Activated T-helper 1 cell treated with anti-CD3 and anti-CD28 coated beads, Interleukin-12 subunit alpha, Interleukin-12 subunit beta, Interleukin-2, Interleukin-4 antibody, amounts not matched to agents 30 ng/mL and 10 ng/mL and 1 ng/mL, durations not matched to agents 14 hours and 24 hours and 36 hours (primary cell): ENCODE results near the gene FETUB. TPM values are rescaled to one million over a fixed set of nuclear protein-coding genes. Genes with fewer than 3 reads are reported as not detected.

Experiments
- DNase-seq: peaks from one replicate; pipeline ENCODE4 v3.0.0; 2021; ENCODE audit warnings: low spot score
- H3K27ac Mint-ChIP-seq: one replicate; pipeline ENCODE4 v1.8.0; 2021; ENCODE audit warnings: mild to moderate bottlenecking, mixed read lengths
- H3K27me3 Mint-ChIP-seq: one replicate; pipeline ENCODE4 v1.8.0; 2022; ENCODE audit warnings: mild to moderate bottlenecking, moderate library complexity, mixed read lengths; ENCODE audit not compliant: insufficient read depth
- H3K36me3 Mint-ChIP-seq: one replicate; pipeline ENCODE4 v1.8.0; 2021; ENCODE audit warnings: low read depth, mixed read lengths
- H3K4me1 Mint-ChIP-seq: one replicate; pipeline ENCODE4 v1.8.0; 2021; ENCODE audit warnings: low read depth, mixed read lengths
- H3K4me3 Mint-ChIP-seq: one replicate; pipeline ENCODE4 v1.8.0; 2021; ENCODE audit warnings: mild to moderate bottlenecking, moderate library complexity, mixed read lengths
- H3K9me3 Mint-ChIP-seq: one replicate; pipeline ENCODE4 v1.8.0; 2021; ENCODE audit warnings: mixed read lengths
- intact Hi-C: fragments of 100-400 bp; cut with micrococcal nuclease; formaldehyde crosslinking; loops from one replicate; pipeline ENCODE4 v1.15.1; 2024
- total RNA-seq: library from RNA; stranded (reverse); gene quantifications from 2 replicates; pipeline ENCODE4 v1.2.3, GENCODE V29; 2022

The FETUB gene
- total RNA-seq, 1 donor from 2014 or later = not detected

GRCh38 chr3:186605078-186605477, 35.1 kb upstream of the FETUB start:
- intact Hi-C loops = no loop called here
- Mint-ChIP-seq H3K9me3 (no peaks in the 10 kb centered on the region), H3K4me1 (no peaks in the 10 kb centered on the region), H3K4me3 (no peak overlapping the region), H3K27me3 (peaks cover 4% of the 10 kb centered on the region), H3K27ac (no peak overlapping the region), H3K36me3 (no peaks in the 10 kb centered on the region)
- no peak for DNase-seq

GRCh38 chr3:186605561-186606545, 34.3 kb upstream of the FETUB start:
- Mint-ChIP-seq H3K27ac (no peak overlapping the region), H3K36me3 (no peaks in the 10 kb centered on the region), H3K9me3 (no peaks in the 10 kb centered on the region), H3K4me3 (no peak overlapping the region), H3K27me3 (peaks cover 4% of the 10 kb centered on the region), H3K4me1 (no peaks in the 10 kb centered on the region)
- no peak for DNase-seq
- intact Hi-C loops = no loop called here

- Mint-ChIP-seq H3K4me3 (no peak overlapping the region), H3K36me3 (no peaks in the 10 kb centered on the region), H3K27me3 (peaks cover 20% of the 10 kb centered on the region), H3K4me1 (no peaks in the 10 kb centered on the region), H3K9me3 (no peaks in the 10 kb centered on the region), H3K27ac (no peak overlapping the region)
- intact Hi-C loops = no loop called here
- no peak for DNase-seq
These were observed 31.5 kb upstream of the FETUB start for GRCh38 chr3:186608624-186609215.

- no peak for DNase-seq
- H3K27me3 Mint-ChIP-seq = peaks cover 23% of the 10 kb centered on the region
- no peaks in the 10 kb centered on the region for H3K9me3 Mint-ChIP-seq
- H3K4me3 Mint-ChIP-seq = no peak overlapping the region
- H3K36me3 Mint-ChIP-seq = no peaks in the 10 kb centered on the region
- H3K27ac Mint-ChIP-seq = no peak overlapping the region
- H3K4me1 Mint-ChIP-seq = peaks cover 3% of the 10 kb centered on the region
- intact Hi-C loops = no loop called here
These were observed 30.8 kb upstream of the FETUB start for GRCh38 chr3:186609247-186609868.

- intact Hi-C loops = no loop called here
- Mint-ChIP-seq H3K4me3 (no peak overlapping the region), H3K36me3 (peaks cover 1% of the 10 kb centered on the region), H3K27ac (no peak overlapping the region), H3K9me3 (no peaks in the 10 kb centered on the region), H3K4me1 (peaks cover 17% of the 10 kb centered on the region), H3K27me3 (peaks cover 29% of the 10 kb centered on the region)
- DNase-seq = no peak
These were observed 28.1 kb upstream of the FETUB start for GRCh38 chr3:186612065-186612464.

- Mint-ChIP-seq H3K9me3 (no peaks in the 10 kb centered on the region), H3K4me3 (no peak within 1 kb of the TSS), H3K4me1 (peaks cover 24% of the 10 kb centered on the region), H3K36me3 (peaks cover 1% of the 10 kb centered on the region), H3K27me3 (peaks cover 37% of the 10 kb centered on the region), H3K27ac (no peak within 1 kb of the TSS)
- intact Hi-C loops = no loop called here
- no peak for DNase-seq
These were observed 27.2 kb upstream of the FETUB start, which contains the start of gene AHSG for GRCh38 chr3:186612721-186613636. Gene AHSG (plus strand): TSS chr3:186613060. CDS start chr3:186613142, 82 bp downstream.

- H3K27ac Mint-ChIP-seq = no peak overlapping the region
- H3K36me3 Mint-ChIP-seq = peaks cover 1% of the 10 kb centered on the region
- peaks cover 28% of the 10 kb centered on the region for H3K4me1 Mint-ChIP-seq
- no peak for DNase-seq
- no peak overlapping the region for H3K4me3 Mint-ChIP-seq
- H3K9me3 Mint-ChIP-seq = no peaks in the 10 kb centered on the region
- H3K27me3 Mint-ChIP-seq = peaks cover 44% of the 10 kb centered on the region
- intact Hi-C loops = loop anchor here (2.0 kb wide), 1 partner anchor 551 kb away; no protein-coding TSS in a partner anchor
These were observed 26.4 kb upstream of the FETUB start for GRCh38 chr3:186613637-186614265.

- no peak overlapping the region for H3K27ac Mint-ChIP-seq
- DNase-seq = no peak
- peaks cover 28% of the 10 kb centered on the region for H3K4me1 Mint-ChIP-seq
- peaks cover 45% of the 10 kb centered on the region for H3K27me3 Mint-ChIP-seq
- peaks cover 1% of the 10 kb centered on the region for H3K36me3 Mint-ChIP-seq
- no peak overlapping the region for H3K4me3 Mint-ChIP-seq
- H3K9me3 Mint-ChIP-seq = no peaks in the 10 kb centered on the region
- intact Hi-C loops = loop anchor here (2.0 kb wide), 1 partner anchor 551 kb away; no protein-coding TSS in a partner anchor
These were observed 26.0 kb upstream of the FETUB start for GRCh38 chr3:186614266-186614596.

- Mint-ChIP-seq H3K27ac (peak overlapping the region; percentile 61), H3K27me3 (peaks cover 45% of the 10 kb centered on the region), H3K9me3 (no peaks in the 10 kb centered on the region), H3K36me3 (peaks cover 1% of the 10 kb centered on the region), H3K4me3 (no peak overlapping the region), H3K4me1 (peaks cover 28% of the 10 kb centered on the region)
- peak; percentile 67 for DNase-seq
- intact Hi-C loops = loop anchor here (1.0 to 5.0 kb wide), 5 partner anchors 192 to 938 kb away; partner anchors contain the start of genes ETV5 and RFC4
These were observed 25.4 kb upstream of the FETUB start for GRCh38 chr3:186614597-186615483.

- H3K4me3 Mint-ChIP-seq = no peak overlapping the region
- no peaks in the 10 kb centered on the region for H3K9me3 Mint-ChIP-seq
- no peak overlapping the region for H3K27ac Mint-ChIP-seq
- H3K27me3 Mint-ChIP-seq = peaks cover 50% of the 10 kb centered on the region
- peaks cover 28% of the 10 kb centered on the region for H3K4me1 Mint-ChIP-seq
- intact Hi-C loops = loop anchor here (2.0 to 5.0 kb wide), 4 partner anchors 191 to 939 kb away; partner anchors contain the start of genes ETV5 and RFC4
- peaks cover 1% of the 10 kb centered on the region for H3K36me3 Mint-ChIP-seq
- no peak for DNase-seq
These were observed 23.9 kb upstream of the FETUB start for GRCh38 chr3:186616299-186616617.
